AG08396 (cell line): ENCODE results near the gene RIPPLY1.
"Not testable (repeated sequence)": the region's sequence is repeated elsewhere in the genome, so short reads cannot be mapped to it uniquely, and the experiment has no call there.

ENCODE experiments used
- DNase-seq: peaks from one replicate; pipeline ENCODE4 v3.0.0; 2012; ENCODE audit warnings: low spot score, mixed read lengths

RIPPLY1 gene

GRCh38 chrX:106906361-106906760, 3.2 kb upstream of the RIPPLY1 start:
- no peak for DNase-seq

GRCh38 chrX:106905064-106905708, 2.0 kb upstream of the RIPPLY1 start:
- no peak for DNase-seq

- no peak for DNase-seq
Measured at GRCh38 chrX:106903856-106904528, 851 bp upstream of the RIPPLY1 start.

- no peak for DNase-seq
Measured at GRCh38 chrX:106902684-106903083, 457 bp downstream of the RIPPLY1 start.

- DNase-seq: no peak
Measured at GRCh38 chrX:106901781-106902219, 1.3 kb downstream of the RIPPLY1 start.

GRCh38 chrX:106901341-106901740, 1.8 kb downstream of the RIPPLY1 start:
- DNase-seq: no peak

- no peak for DNase-seq
Measured at GRCh38 chrX:106899841-106900240, 3.3 kb downstream of the RIPPLY1 start.

- DNase-seq: no peak
Measured at GRCh38 chrX:106899276-106899675, 3.9 kb downstream of the RIPPLY1 start.

- peak; percentile 27 for DNase-seq
Measured at GRCh38 chrX:106898462-106898861, 4.7 kb downstream of the RIPPLY1 start.

- DNase-seq: no peak
Measured at GRCh38 chrX:106897259-106897658, 5.9 kb downstream of the RIPPLY1 start.

GRCh38 chrX:106894978-106895452, 8.1 kb downstream of the RIPPLY1 start:
- DNase-seq: peak; percentile 35

GRCh38 chrX:106894392-106894909, 8.7 kb downstream of the RIPPLY1 start:
- DNase-seq: peak; percentile 71

GRCh38 chrX:106891762-106892460, 11.2 kb downstream of the RIPPLY1 start:
- no peak for DNase-seq

GRCh38 chrX:106889468-106889867, 13.7 kb downstream of the RIPPLY1 start:
- no peak for DNase-seq

- no peak for DNase-seq
Measured at GRCh38 chrX:106875151-106875550, 28.0 kb downstream of the RIPPLY1 start.

- no peak for DNase-seq
Measured at GRCh38 chrX:106874075-106874474, 29.1 kb downstream of the RIPPLY1 start.

- DNase-seq: not testable (repeated sequence)
Measured at GRCh38 chrX:106872796-106873195, 30.3 kb downstream of the RIPPLY1 start.

- no peak for DNase-seq
Measured at GRCh38 chrX:106863697-106864096, 39.4 kb downstream of the RIPPLY1 start.

GRCh38 chrX:106862972-106863688, 40.0 kb downstream of the RIPPLY1 start:
- peak; percentile 4 for DNase-seq
